GM18511 (cell line): ENCODE data around the gene TIRAP.
"Not testable (repeated sequence)": the region's sequence is repeated elsewhere in the genome, so short reads cannot be mapped to it uniquely, and the experiment has no call there.

Experiments
- ATAC-seq: cut with Tn5 transposase; IDR thresholded peaks from one replicate; pipeline ENCODE4 v1.9.1; 2021; ENCODE audit warnings: mild to moderate bottlenecking, moderate library complexity; ENCODE audit not compliant: unreplicated experiment

TIRAP gene

GRCh38 chr11:126282361-126282735, 545 bp upstream of the TIRAP start:
- peak; percentile 38 for ATAC-seq

- peak; percentile 53 for ATAC-seq
These were observed 1.9 kb downstream of the TIRAP start for GRCh38 chr11:126284829-126285228.

DNA sequence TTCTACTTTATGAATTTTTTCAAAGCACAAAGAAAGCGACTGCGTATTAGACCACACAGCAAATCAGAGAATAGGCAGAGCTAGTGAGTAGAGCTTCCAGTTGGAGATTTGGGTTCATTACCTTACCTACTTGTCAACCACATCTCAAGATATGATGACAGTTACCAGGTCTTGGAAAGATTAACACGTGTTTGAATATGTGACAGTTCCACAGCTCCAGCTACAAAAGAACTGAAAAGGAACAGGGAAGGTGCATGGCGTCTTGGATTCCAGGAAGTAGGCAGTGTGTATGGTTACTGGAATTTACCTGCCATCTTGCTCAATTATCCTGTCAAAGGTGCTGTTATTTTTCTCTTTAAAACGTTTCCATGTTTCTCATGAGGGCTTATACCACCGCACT, 5.3 kb downstream of the TIRAP start:
- ATAC-seq: no peak

DNA sequence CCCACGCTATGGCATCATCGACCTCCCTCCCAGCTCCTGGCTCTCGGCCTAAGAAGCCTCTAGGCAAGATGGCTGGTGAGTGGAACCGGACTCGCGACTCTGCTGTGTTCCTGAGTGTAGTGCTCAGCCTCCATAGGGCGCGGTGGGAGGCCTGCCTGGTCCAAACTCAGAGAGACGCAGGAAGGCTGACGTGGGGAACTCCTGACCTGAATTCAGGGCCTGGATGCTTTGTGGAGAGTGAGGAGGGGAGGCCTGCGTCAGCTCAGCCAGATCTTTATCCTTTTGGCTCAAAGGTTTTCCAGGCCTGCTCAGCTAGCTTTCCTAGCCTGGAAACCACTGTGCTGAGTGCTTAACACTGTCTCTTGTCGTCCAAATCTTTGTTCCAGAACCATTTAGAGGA, 8.0 kb downstream of the TIRAP start:
- no peak for ATAC-seq

- peak; percentile 57 for ATAC-seq
These were observed 10.8 kb downstream of the TIRAP start for GRCh38 chr11:126293726-126294125.

- ATAC-seq: no peak
These were observed 14.1 kb downstream of the TIRAP start for GRCh38 chr11:126297004-126297403.

- ATAC-seq: peak; percentile 91
These were observed 20.9 kb downstream of the TIRAP start, which contains the start of gene DCPS for GRCh38 chr11:126303623-126304456. DCPS (plus strand) TSS chr11:126304060; CDS start chr11:126304081, 21 bp downstream.

DNA sequence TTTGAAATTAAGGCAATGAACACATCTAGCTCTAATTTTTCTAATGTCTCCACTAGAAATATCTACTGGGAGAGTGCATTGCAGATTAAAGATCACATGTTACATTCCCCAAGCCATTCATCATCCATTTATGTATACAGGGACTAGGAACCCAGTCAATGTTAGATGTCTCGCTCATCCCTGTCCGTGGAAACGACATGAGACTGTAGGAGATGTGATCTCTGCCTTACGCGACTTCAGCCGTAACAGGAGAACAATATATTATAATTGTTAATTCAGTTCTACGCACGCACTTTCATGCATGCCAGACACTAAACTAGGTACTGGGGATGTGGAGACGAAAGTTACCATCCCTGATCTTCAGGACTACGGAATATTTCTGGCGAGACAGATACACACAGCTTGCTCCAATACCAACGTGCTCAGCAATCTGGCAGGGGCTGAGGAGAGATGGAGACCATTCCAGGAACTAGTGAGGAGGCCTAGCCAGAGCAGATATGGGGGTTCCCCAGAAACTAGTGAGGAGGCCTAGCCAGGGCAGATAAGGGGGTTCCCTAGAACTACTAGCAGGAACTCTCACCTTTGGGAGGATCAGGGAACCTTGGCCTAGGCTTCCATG, 21.7 kb downstream of the TIRAP start:
- peak; percentile 28 for ATAC-seq

- peak; percentile 57 for ATAC-seq
These were observed 22.8 kb downstream of the TIRAP start for GRCh38 chr11:126305699-126306098.

- no peak for ATAC-seq
These were observed 24.8 kb downstream of the TIRAP start for GRCh38 chr11:126307706-126308105.

DNA sequence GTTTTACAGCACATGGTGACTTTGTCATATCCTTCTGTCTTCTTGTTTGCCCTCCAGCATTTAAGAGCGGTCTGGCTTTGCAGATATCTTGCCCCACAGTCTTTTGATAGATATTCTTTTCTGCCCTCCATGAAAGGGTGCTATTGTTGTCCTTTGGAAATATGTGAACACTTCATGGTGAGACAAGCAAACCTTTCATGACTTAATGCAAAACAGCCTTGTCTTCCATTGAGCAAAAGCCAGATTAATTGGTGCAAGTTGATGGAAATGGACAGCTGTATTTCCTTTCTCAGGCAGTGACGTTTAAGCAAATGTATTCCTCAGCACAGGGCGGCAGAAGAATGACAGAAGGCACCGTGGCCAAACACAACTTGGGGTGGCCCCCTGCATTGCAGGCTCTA, 25.4 kb downstream of the TIRAP start:
- no peak for ATAC-seq

DNA sequence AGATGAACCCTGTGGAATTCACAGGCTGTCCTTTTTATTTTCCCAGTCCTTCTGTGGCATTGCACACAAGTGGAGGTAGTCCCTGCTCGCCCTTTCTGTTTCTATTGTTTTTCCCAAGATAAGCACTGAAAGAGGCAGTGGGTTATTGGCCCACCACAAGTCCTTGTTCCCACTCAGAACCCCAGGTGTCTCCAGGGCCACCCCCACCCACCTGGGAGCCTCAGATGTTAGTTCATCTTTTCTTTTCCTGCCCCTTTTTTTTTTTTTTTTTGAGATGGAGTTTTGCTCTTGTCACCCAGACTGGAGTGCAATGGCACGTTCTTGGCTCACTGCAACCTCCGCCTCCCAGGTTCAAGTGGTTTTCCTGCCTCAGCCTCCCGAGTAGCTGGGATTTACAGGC, 25.9 kb downstream of the TIRAP start:
- ATAC-seq: not testable (repeated sequence)

DNA sequence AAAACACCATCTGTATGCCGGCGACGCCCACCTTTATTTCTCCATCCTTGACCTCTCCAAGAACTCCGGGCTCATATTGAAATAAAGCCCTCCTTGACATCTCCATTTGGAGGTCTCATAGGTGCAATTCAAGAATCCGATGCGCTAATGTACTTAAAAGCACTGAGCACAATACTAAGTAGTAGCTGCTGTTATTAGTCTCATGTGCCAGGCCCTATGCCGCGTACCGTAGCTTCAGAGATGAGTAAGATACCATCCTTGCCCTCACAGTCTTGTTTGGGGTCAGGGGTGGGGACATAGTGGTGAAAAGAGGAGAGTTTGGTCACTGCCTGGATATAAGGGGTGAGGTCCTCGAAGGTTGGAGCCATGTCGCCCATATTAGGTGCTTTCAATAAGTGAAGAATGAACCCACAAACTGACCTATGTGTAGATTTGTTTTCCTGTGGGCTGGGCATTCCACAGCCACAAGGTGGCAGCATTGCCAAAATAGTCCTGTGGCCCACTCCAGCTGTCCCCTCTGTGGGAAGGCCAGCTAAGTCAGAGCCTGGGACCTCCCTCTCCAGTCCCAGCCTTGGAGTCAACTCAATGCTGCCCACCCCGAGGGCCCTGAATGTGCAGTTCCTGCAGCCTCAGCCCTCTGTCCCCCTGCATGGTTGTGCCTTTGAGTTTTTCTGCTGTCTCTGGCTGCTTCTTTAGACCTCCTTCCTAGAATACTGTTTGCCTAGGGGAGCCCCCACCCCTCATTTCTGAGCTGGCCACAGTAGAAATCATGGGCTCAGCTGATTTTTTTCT, 27.5 kb downstream of the TIRAP start:
- no peak for ATAC-seq

DNA sequence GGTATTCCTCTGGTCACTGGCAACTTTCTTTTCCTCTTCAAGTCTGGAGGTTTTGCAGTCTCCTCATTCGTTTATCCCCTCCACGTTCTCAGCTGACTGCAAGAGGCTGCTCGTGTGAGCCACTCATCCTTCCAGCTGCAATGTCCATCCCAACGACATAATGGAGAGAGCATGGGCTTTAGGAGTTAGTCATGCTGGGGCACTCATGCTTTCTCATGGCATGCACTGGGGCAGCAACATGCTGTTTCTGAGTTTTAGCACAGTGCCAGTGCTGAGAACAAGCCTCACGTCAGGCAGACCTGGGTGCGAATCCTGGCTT, 28.1 kb downstream of the TIRAP start:
- ATAC-seq: no peak

DNA sequence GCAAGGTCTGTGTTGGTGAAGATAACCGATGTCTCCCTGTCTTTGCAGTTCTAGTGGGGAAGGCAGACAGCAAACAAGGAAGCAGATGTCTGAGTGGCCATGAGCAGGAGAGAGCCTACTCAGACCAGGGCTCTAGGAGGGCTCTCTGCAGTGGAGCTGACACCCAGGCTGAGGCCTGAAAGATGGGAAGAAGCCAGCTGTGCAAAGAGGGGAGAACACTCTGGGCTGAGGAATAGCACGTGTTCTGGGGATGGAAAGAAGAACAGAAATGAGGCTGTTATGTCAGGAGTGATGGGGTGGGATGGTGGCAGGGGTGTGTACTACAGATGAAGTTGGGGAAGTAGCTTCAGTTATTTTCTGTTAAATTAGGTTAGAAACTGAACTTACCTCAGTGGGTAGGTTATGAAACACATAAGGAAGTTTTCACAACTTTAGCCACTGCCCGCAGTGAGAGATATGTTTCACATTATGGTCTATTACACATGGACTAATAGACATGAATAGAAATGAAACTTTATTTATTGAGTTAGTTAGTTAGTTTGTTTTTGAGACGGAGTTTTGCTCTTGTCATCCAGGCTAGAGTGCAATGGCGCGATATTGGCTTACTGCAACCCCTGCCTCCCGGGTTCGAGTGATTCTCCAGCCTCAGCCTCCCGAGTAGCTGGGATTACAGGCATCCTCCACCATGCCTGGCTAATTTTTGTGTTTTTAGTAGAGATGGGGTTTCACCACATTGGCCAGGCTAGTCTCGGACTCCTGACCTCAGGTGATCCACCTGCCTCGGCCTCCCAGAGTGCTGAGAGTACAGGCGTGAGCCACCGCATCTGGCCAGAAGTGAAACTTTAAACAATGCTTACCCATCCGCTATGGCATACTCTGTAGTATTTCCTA, 28.8 kb downstream of the TIRAP start:
- ATAC-seq: peak; percentile 84

GRCh38 chr11:126312961-126313360, 30.1 kb downstream of the TIRAP start:
- ATAC-seq: no peak

DNA sequence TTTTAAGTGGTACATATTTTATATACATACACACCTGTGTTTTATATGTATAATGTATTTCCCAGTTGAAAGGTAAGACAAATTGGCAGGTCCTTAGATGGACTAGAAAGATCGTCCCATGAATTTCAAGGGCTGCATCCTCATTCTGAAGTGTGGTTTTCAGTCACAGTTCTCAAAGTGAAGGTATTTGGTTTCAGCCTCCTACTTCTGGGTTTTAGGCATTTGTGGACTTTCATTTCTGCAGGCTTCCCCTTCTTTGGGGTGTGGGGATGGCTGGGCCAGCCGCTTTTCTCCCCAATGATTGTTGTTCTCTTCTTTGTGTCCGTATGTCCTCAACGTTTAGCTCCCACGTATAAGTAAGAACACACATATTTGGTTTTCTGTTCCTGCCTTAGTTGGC, 30.9 kb downstream of the TIRAP start:
- no peak for ATAC-seq

GRCh38 chr11:126317432-126317755, 34.5 kb downstream of the TIRAP start:
- ATAC-seq: no peak

DNA sequence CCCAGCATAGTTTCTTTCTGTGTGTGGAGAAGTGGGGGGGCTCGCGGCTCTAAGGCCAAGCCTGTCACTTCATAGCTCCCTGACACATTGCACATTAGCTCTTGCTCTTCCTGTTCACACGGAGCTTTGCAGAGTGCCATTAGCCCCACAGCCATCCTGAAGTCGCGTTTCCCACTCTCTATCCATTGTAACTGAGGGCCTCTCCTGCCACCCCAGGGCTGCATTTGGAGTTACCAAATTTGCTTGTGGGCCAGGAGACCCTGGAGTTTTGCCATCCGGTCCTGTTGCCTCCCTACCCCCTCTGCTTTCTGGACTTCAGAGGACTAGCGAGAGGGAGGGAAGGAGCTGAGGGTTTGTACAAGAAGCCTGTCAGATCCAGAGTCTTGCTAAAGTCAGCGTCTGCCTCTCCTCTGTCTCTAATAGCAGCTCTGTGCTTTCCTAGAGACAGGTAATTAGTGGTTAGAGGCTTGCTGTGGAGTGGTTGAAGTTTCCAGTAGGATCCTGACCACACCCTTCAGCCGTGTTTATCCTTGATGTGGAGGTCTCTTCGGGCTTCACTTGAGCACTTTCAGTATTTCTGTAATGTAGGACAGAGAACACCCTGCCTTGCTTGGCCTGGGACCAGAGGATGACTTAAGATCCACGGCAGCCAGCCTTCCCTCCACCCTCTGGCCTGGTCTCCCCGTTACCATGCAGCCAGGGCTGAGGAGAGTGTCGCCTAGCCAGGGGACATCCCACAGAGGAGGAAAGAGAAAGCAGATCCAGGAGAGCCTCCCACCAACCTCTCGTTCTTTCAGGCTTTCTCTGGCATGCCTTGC, 35.1 kb downstream of the TIRAP start:
- peak; percentile 43 for ATAC-seq
